Measurements from ENCODE around the gene GPR150. TPM values are rescaled to one million over a fixed set of nuclear protein-coding genes. Genes with fewer than 3 reads are reported as not detected.

GPR150 gene
- total and polyA plus RNA-seq, 5 donors from 2014 or later: 0.19 to 0.77 (median 0.61) TPM

- peaks cover 16% of the 10 kb centered on the region for H3K36me3 Mint-ChIP-seq
- no peak overlapping the region for H3K4me3 Mint-ChIP-seq
- Histone ChIP-seq H3K36me3 (ENCODE audit: control insufficient read depth, insufficient read depth, low read length) (no peaks in the 10 kb centered on the region), H3K27ac (ENCODE audit: insufficient read depth, low read length, poor library complexity, severe bottlenecking) (no peak overlapping the region), H3K9me3 (ENCODE audit: control insufficient read depth in 2 of 2, low read length in 2 of 2) (no peaks in the 10 kb centered on the region), H3K4me1 (ENCODE audit: control insufficient read depth, insufficient read depth, low read length, poor library complexity, severe bottlenecking) (peaks cover 3% of the 10 kb centered on the region), H3K4me3 (ENCODE audit: low read depth, low read length) (no peak overlapping the region), H3K27me3 (ENCODE audit: control insufficient read depth, insufficient read depth, low read length) (no peaks in the 10 kb centered on the region)
- H3K4me1 Mint-ChIP-seq: peaks cover 0 to 3% (median 2%) of the 10 kb centered on the region in 4 donors
- H3K9me3 Mint-ChIP-seq: no peaks in the 10 kb centered on the region
- no peaks in the 10 kb centered on the region for H3K27me3 Mint-ChIP-seq
- ATAC-seq (ENCODE audit: low read depth in 2 of 2) (no peak), DNase-seq (no peak)
- no peak overlapping the region for H3K27ac Mint-ChIP-seq
These were observed 40.2 kb downstream of the GPR150 start for GRCh38 chr5:95660060-95660459.

GRCh38 chr5:95662946-95663345, 43.1 kb downstream of the GPR150 start:
- Histone ChIP-seq H3K27me3 (ENCODE audit: control insufficient read depth, insufficient read depth, low read length) (no peaks in the 10 kb centered on the region), H3K4me1 (ENCODE audit: control insufficient read depth, insufficient read depth, low read length, poor library complexity, severe bottlenecking) (peaks cover 3% of the 10 kb centered on the region), H3K27ac (ENCODE audit: insufficient read depth, low read length, poor library complexity, severe bottlenecking) (no peak overlapping the region), H3K9me3 (ENCODE audit: control insufficient read depth in 2 of 2, low read length in 2 of 2) (no peaks in the 10 kb centered on the region), H3K36me3 (ENCODE audit: control insufficient read depth, insufficient read depth, low read length) (no peaks in the 10 kb centered on the region), H3K4me3 (ENCODE audit: low read depth, low read length) (no peak overlapping the region)
- Mint-ChIP-seq H3K36me3 (peaks cover 7% of the 10 kb centered on the region), H3K4me1 (peaks cover 0 to 3% (median 2%) of the 10 kb centered on the region in 4 donors), H3K27ac (no peak overlapping the region), H3K4me3 (no peak overlapping the region), H3K27me3 (no peaks in the 10 kb centered on the region), H3K9me3 (no peaks in the 10 kb centered on the region)
- ATAC-seq (ENCODE audit: low read depth in 2 of 2) (no peak), DNase-seq (no peak)

GRCh38 chr5:95664204-95664786, 44.4 kb downstream of the GPR150 start:
- H3K27ac ChIP-seq (ENCODE audit: insufficient read depth, low read length, poor library complexity, severe bottlenecking): no peak overlapping the region
- ATAC-seq (ENCODE audit: low read depth in 2 of 2): peak in 1 of 2 donors; percentile 37
- H3K27ac Mint-ChIP-seq: no peak overlapping the region
- H3K36me3 Mint-ChIP-seq: peaks cover under 1% of the 10 kb centered on the region
- peaks cover 0 to 3% (median 2%) of the 10 kb centered on the region in 4 donors for H3K4me1 Mint-ChIP-seq
- no peaks in the 10 kb centered on the region for H3K27me3 ChIP-seq (ENCODE audit: control insufficient read depth, insufficient read depth, low read length)
- H3K4me1 ChIP-seq (ENCODE audit: control insufficient read depth, insufficient read depth, low read length, poor library complexity, severe bottlenecking): peaks cover 3% of the 10 kb centered on the region
- H3K36me3 ChIP-seq (ENCODE audit: control insufficient read depth, insufficient read depth, low read length): no peaks in the 10 kb centered on the region
- DNase-seq: peak in 2 of 3 donors; percentile 36 to 57
- no peak overlapping the region for H3K4me3 Mint-ChIP-seq
- H3K27me3 Mint-ChIP-seq: no peaks in the 10 kb centered on the region
- no peaks in the 10 kb centered on the region for H3K9me3 ChIP-seq (ENCODE audit: control insufficient read depth in 2 of 2, low read length in 2 of 2)
- H3K4me3 ChIP-seq (ENCODE audit: low read depth, low read length): no peak overlapping the region
- no peaks in the 10 kb centered on the region for H3K9me3 Mint-ChIP-seq

GRCh38 chr5:95667061-95667618, 47.3 kb downstream of the GPR150 start:
- ATAC-seq (ENCODE audit: low read depth in 2 of 2) (no peak), DNase-seq (no peak)
- Histone ChIP-seq H3K4me1 (ENCODE audit: control insufficient read depth, insufficient read depth, low read length, poor library complexity, severe bottlenecking) (peaks cover 3% of the 10 kb centered on the region), H3K9me3 (ENCODE audit: control insufficient read depth in 2 of 2, low read length in 2 of 2) (no peaks in the 10 kb centered on the region), H3K4me3 (ENCODE audit: low read depth, low read length) (no peak overlapping the region), H3K27me3 (ENCODE audit: control insufficient read depth, insufficient read depth, low read length) (no peaks in the 10 kb centered on the region), H3K36me3 (ENCODE audit: control insufficient read depth, insufficient read depth, low read length) (no peaks in the 10 kb centered on the region), H3K27ac (ENCODE audit: insufficient read depth, low read length, poor library complexity, severe bottlenecking) (no peak overlapping the region)
- no peak overlapping the region for H3K4me3 Mint-ChIP-seq
- H3K36me3 Mint-ChIP-seq: no peaks in the 10 kb centered on the region
- no peaks in the 10 kb centered on the region for H3K9me3 Mint-ChIP-seq
- H3K4me1 Mint-ChIP-seq: peaks cover 0 to 3% (median 2%) of the 10 kb centered on the region in 4 donors
- H3K27me3 Mint-ChIP-seq: no peaks in the 10 kb centered on the region
- H3K27ac Mint-ChIP-seq: no peak overlapping the region

- Histone ChIP-seq H3K4me3 (ENCODE audit: low read depth, low read length) (no peak overlapping the region), H3K27ac (ENCODE audit: insufficient read depth, low read length, poor library complexity, severe bottlenecking) (no peak overlapping the region), H3K4me1 (ENCODE audit: control insufficient read depth, insufficient read depth, low read length, poor library complexity, severe bottlenecking) (peaks cover 3% of the 10 kb centered on the region), H3K27me3 (ENCODE audit: control insufficient read depth, insufficient read depth, low read length) (peaks cover 2% of the 10 kb centered on the region), H3K36me3 (ENCODE audit: control insufficient read depth, insufficient read depth, low read length) (no peaks in the 10 kb centered on the region), H3K9me3 (ENCODE audit: control insufficient read depth in 2 of 2, low read length in 2 of 2) (no peaks in the 10 kb centered on the region)
- DNase-seq (no peak), ATAC-seq (ENCODE audit: low read depth in 2 of 2) (no peak)
- H3K27ac Mint-ChIP-seq: no peak overlapping the region
- no peaks in the 10 kb centered on the region for H3K36me3 Mint-ChIP-seq
- H3K4me1 Mint-ChIP-seq: peaks cover 0 to 3% (median 2%) of the 10 kb centered on the region in 4 donors
- no peaks in the 10 kb centered on the region for H3K27me3 Mint-ChIP-seq
- no peaks in the 10 kb centered on the region for H3K9me3 Mint-ChIP-seq
- no peak overlapping the region for H3K4me3 Mint-ChIP-seq
These were observed 47.8 kb downstream of the GPR150 start for GRCh38 chr5:95667678-95668077.

GRCh38 chr5:95668216-95668615, 48.3 kb downstream of the GPR150 start:
- DNase-seq (no peak), ATAC-seq (ENCODE audit: low read depth in 2 of 2) (no peak)
- H3K4me1 ChIP-seq (ENCODE audit: control insufficient read depth, insufficient read depth, low read length, poor library complexity, severe bottlenecking): peaks cover 3% of the 10 kb centered on the region
- H3K4me1 Mint-ChIP-seq: peaks cover 0 to 3% (median 2%) of the 10 kb centered on the region in 4 donors
- H3K27ac ChIP-seq (ENCODE audit: insufficient read depth, low read length, poor library complexity, severe bottlenecking): no peak overlapping the region
- no peak overlapping the region for H3K27ac Mint-ChIP-seq
- no peaks in the 10 kb centered on the region for H3K27me3 Mint-ChIP-seq
- H3K9me3 ChIP-seq (ENCODE audit: control insufficient read depth in 2 of 2, low read length in 2 of 2): no peaks in the 10 kb centered on the region
- H3K36me3 Mint-ChIP-seq: no peaks in the 10 kb centered on the region
- H3K9me3 Mint-ChIP-seq: no peaks in the 10 kb centered on the region
- no peaks in the 10 kb centered on the region for H3K36me3 ChIP-seq (ENCODE audit: control insufficient read depth, insufficient read depth, low read length)
- no peak overlapping the region for H3K4me3 ChIP-seq (ENCODE audit: low read depth, low read length)
- H3K4me3 Mint-ChIP-seq: no peak overlapping the region
- peaks cover 3% of the 10 kb centered on the region for H3K27me3 ChIP-seq (ENCODE audit: control insufficient read depth, insufficient read depth, low read length)

GRCh38 chr5:95668728-95669127, 48.8 kb downstream of the GPR150 start:
- no peaks in the 10 kb centered on the region for H3K9me3 Mint-ChIP-seq
- Histone ChIP-seq H3K27me3 (ENCODE audit: control insufficient read depth, insufficient read depth, low read length) (peaks cover 3% of the 10 kb centered on the region), H3K4me1 (ENCODE audit: control insufficient read depth, insufficient read depth, low read length, poor library complexity, severe bottlenecking) (peaks cover 3% of the 10 kb centered on the region), H3K27ac (ENCODE audit: insufficient read depth, low read length, poor library complexity, severe bottlenecking) (no peak overlapping the region), H3K9me3 (ENCODE audit: control insufficient read depth in 2 of 2, low read length in 2 of 2) (no peaks in the 10 kb centered on the region), H3K36me3 (ENCODE audit: control insufficient read depth, insufficient read depth, low read length) (no peaks in the 10 kb centered on the region), H3K4me3 (ENCODE audit: low read depth, low read length) (no peak overlapping the region)
- H3K4me1 Mint-ChIP-seq: peaks cover 0 to 3% (median 2%) of the 10 kb centered on the region in 4 donors
- no peak overlapping the region for H3K27ac Mint-ChIP-seq
- ATAC-seq (ENCODE audit: low read depth in 2 of 2) (no peak), DNase-seq (no peak)
- H3K27me3 Mint-ChIP-seq: no peaks in the 10 kb centered on the region
- no peaks in the 10 kb centered on the region for H3K36me3 Mint-ChIP-seq
- no peak overlapping the region for H3K4me3 Mint-ChIP-seq

- H3K27me3 ChIP-seq (ENCODE audit: control insufficient read depth, insufficient read depth, low read length): peaks cover 3% of the 10 kb centered on the region
- ATAC-seq (ENCODE audit: low read depth in 2 of 2): no peak
These were observed 49.7 kb downstream of the GPR150 start for GRCh38 chr5:95669540-95669939.

More at GRCh38 chr5:95669540-95669939, 49.7 kb downstream of the GPR150 start:
- H3K9me3 ChIP-seq (ENCODE audit: control insufficient read depth in 2 of 2, low read length in 2 of 2): no peaks in the 10 kb centered on the region
- no peaks in the 10 kb centered on the region for H3K27me3 Mint-ChIP-seq
- H3K36me3 Mint-ChIP-seq: no peaks in the 10 kb centered on the region
- no peaks in the 10 kb centered on the region for H3K4me1 ChIP-seq (ENCODE audit: control insufficient read depth, insufficient read depth, low read length, poor library complexity, severe bottlenecking)
- H3K4me3 Mint-ChIP-seq: no peak overlapping the region
- H3K27ac ChIP-seq (ENCODE audit: insufficient read depth, low read length, poor library complexity, severe bottlenecking): no peak overlapping the region
- H3K9me3 Mint-ChIP-seq: no peaks in the 10 kb centered on the region
- no peak for DNase-seq
- no peaks in the 10 kb centered on the region for H3K4me1 Mint-ChIP-seq
- H3K4me3 ChIP-seq (ENCODE audit: low read depth, low read length): no peak overlapping the region
- no peaks in the 10 kb centered on the region for H3K36me3 ChIP-seq (ENCODE audit: control insufficient read depth, insufficient read depth, low read length)
- H3K27ac Mint-ChIP-seq: no peak overlapping the region
